CD4-positive, alpha-beta T cell treated with Interferon gamma for 1 hour (primary cell): ENCODE measurements around the gene PTPA.
"Not testable (repeated sequence)": the region's sequence is repeated elsewhere in the genome, so short reads cannot be mapped to it uniquely, and the experiment has no call there.

Source experiments
- DNase-seq: peaks from one replicate; pipeline ENCODE4 v3.0.0-alpha.2; 2020

The PTPA gene

GRCh38 chr9:129178568-129179382 is 67.6 kb downstream of the PTPA start:
- no peak for DNase-seq

- no peak for DNase-seq
Observed at GRCh38 chr9:129181246-129181645, 70.0 kb downstream of the PTPA start.

DNA sequence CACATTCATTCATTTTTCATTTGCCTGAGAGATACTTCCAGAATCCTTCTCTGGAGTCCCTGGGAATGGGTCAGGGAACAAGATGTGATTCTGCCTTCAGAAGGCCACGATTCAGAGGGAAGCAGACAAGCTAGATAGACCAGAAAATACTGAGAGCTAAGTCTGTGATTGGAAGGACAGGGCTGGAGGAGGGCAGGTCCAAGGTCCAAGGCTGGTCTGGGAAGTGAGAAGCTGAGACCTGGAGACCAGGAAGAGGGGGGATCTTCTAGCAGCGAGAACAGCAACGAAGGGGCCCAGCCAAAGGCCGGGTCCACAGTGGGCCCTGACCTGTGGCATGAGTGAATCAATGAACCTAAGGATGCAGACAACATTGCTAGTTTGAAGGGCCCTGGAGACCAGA is 70.9 kb downstream of the PTPA start:
- DNase-seq: no peak

- DNase-seq: no peak
Observed at GRCh38 chr9:129182625-129183494, 71.6 kb downstream of the PTPA start.

GRCh38 chr9:129183495-129184218 is 72.4 kb downstream of the PTPA start:
- DNase-seq: no peak

GRCh38 chr9:129184219-129184524 is 73.0 kb downstream of the PTPA start:
- no peak for DNase-seq

GRCh38 chr9:129184596-129185122 is 73.4 kb downstream of the PTPA start:
- no peak for DNase-seq

DNA sequence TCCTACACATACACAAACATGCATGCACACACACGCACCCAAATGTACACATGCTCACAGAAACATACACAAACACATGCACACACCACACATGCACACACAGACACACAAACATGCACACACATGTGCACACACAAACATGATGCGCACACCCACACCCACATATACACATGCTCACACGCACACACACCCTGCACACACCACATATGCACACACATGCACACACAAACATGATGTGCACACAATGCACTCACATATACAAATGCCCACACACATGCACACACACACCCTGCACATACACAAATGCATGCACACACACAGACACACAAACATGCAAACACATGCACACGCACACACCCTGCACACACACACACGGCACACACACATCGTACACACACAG is 74.2 kb downstream of the PTPA start:
- DNase-seq: no peak

- no peak for DNase-seq
Observed at GRCh38 chr9:129185991-129186390, 74.8 kb downstream of the PTPA start.

GRCh38 chr9:129187042-129187441 is 75.8 kb downstream of the PTPA start:
- no peak for DNase-seq

DNA sequence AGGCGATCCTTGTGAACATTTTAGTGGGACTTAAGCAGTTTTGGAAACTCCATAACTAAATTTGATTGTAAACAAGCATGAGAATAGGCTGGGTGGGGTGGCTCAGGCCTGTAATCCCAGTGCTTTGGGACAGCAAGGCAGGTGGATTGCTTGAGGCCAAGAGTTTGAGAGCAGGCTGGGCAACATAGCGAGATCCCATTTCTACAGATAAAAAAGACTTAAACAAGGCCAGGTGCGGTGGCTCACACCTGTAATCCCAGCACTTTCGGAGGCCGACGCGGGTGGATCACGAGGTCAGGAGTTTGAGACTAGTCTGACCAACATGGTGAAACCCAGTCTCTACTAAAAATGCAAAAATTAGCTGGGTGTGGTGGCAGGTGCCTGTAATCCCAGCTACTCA is 78.8 kb downstream of the PTPA start:
- DNase-seq: not testable (repeated sequence)

GRCh38 chr9:129191234-129191633 is 80.0 kb downstream of the PTPA start:
- DNase-seq: no peak

GRCh38 chr9:129193655-129194054 is 82.4 kb downstream of the PTPA start:
- no peak for DNase-seq

DNA sequence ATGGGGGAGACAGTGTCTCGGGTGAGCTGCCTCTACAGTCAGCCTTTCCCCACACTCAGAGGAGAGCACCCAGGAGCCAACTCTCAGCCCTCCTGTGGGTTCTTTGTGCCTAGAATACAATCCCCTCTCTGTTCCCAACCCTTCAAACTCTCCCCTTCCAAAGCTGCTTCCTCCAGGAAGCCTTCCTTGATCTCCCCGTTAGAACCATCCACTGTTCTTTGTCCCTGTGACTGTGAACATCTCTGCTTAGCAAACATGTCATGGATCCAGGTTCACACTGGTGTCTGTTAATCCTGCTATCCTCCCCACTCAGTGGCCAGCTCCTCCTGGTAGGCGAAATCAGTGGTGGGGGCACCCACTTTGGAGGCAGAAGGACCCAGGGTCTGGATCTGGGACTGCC is 83.0 kb downstream of the PTPA start:
- no peak for DNase-seq

DNA sequence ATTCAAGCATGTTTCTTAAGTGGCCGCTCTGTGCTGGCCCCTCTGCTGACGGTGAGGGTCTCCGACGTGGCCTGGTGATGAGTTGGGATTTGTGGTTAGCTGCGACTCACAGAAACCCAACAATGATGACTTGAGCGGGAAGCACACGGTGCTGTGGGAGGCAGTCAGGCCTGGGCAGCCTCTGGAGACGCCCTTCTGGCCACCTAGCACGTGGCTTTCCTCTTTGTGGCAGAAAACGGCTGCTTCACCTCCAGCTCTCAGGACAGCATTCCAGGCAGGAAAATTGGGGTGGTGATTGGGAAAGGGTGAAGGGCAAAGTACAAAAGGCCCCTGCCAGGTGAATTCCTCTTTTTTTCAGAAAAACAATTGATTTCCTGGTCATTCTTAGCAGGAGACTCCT is 84.4 kb downstream of the PTPA start:
- DNase-seq: no peak

- DNase-seq: not testable (repeated sequence)
Observed at GRCh38 chr9:129197045-129197444, 85.8 kb downstream of the PTPA start.

- DNase-seq: no peak
Observed at GRCh38 chr9:129197978-129198318, 86.7 kb downstream of the PTPA start.
